HepG2 (cell line): Measurements from ENCODE around the gene RNF10. TPM values are rescaled to one million over a fixed set of nuclear protein-coding genes. Genes with fewer than 3 reads are reported as not detected.

Experiments
- ATAC-seq: fragments of 200-7000 bp; cut with Tn5 transposase; 3 replicates; pipeline ENCODE4 v1.9.1; 2020; ENCODE audit warnings: mild to moderate bottlenecking, moderate library complexity
- BruUV-seq: library from RNA; stranded (reverse); fragments of 400-500 nt; replicated peaks from 2 replicates; lab custom pipeline; 2021; lab: Mats Ljungman, UMichigan
- CTCF ChIA-PET: fragments of 300-600 bp; formaldehyde crosslinking; extraction: SDS; loops from one replicate; lab custom pipeline; 2021; ENCODE audit warnings: low total read pairs, inconsistent platforms, low intra/inter-chr PET ratio; lab: Yijun Ruan, JAX
- POLR2A ChIA-PET: fragments of 350-600 bp; sonication (Branson Sonifier 250); formaldehyde crosslinking; loops from one replicate; lab custom pipeline; 2020; ENCODE audit warnings: antibody characterized with exemption, inconsistent platforms; lab: Yijun Ruan, JAX
- DNase-seq: peaks from one replicate; pipeline ENCODE4 v3.0.0-alpha.2; 2015; ENCODE audit warnings: low spot score
- FAIRE-seq: peaks from 3 replicates; lab custom pipeline; 2011; peaks lifted over from hg19 to GRCh38; lab: Jason Lieb, UNC
- H2AFZ ChIP-seq: one replicate; pipeline ENCODE4 v1.6.1; 2011; ENCODE audit warnings: low read length, inconsistent platforms
- H3K27ac ChIP-seq: fragments of 300-600 bp; 3 replicates; pipeline ENCODE4 v1.8.0; 2011; ENCODE audit warnings: mixed run types, mild to moderate bottlenecking, mixed read lengths, low read length, inconsistent platforms; ENCODE audit not compliant: insufficient read depth; ENCODE audit errors: extremely low read length
- H3K27me3 ChIP-seq, 2 experiments: fragments of 200-600 bp in 1 of 2; 2 replicates in 1 of 2; 3 replicates in 1 of 2; pipeline versions ENCODE4 v1.6.0 to v1.8.0; 2011; ENCODE audit warnings: low read length in 2 of 2, mild to moderate bottlenecking in 2 of 2, moderate library complexity in 2 of 2, inconsistent platforms in 1 of 2; ENCODE audit not compliant: insufficient read depth in 2 of 2, control insufficient read depth in 1 of 2
- H3K36me3 ChIP-seq, 2 experiments: fragments of 200-600 bp in 1 of 2; replicated peaks in 1 of 2; 2 replicates in 1 of 2; 3 replicates in 1 of 2; pipeline versions ENCODE4 v1.5.1 to v1.8.0; 2011; ENCODE audit warnings: low read length in 2 of 2, inconsistent platforms in 1 of 2; ENCODE audit not compliant: insufficient read depth in 2 of 2, control insufficient read depth in 1 of 2
- H3K4me1 ChIP-seq: 2 replicates; pipeline ENCODE4 v1.5.1; 2012; ENCODE audit warnings: low read length, inconsistent platforms; ENCODE audit not compliant: insufficient read depth
- H3K4me2 ChIP-seq: 2 replicates; pipeline ENCODE4 v1.6.0; 2011; ENCODE audit warnings: low read depth, low read length, inconsistent platforms
- H3K4me3 ChIP-seq, 3 experiments: fragments of 200-600 bp in 1 of 3; sonication (generic), shearing (Covaris generic) in 1 of 3; replicated peaks in 1 of 3; 2 replicates each; pipeline ENCODE4 v1.5.1; 2011 to 2016; ENCODE audit warnings: low read length in 3 of 3, inconsistent platforms in 2 of 3, low read depth in 2 of 3, mild to moderate bottlenecking in 2 of 3, control low read depth in 1 of 3, mixed read lengths in 1 of 3; ENCODE audit not compliant: insufficient read depth in 1 of 3
- H3K79me2 ChIP-seq: one replicate; pipeline ENCODE4 v1.6.1; 2011; ENCODE audit warnings: low read length, inconsistent platforms; ENCODE audit not compliant: insufficient read depth
- H3K9ac ChIP-seq: 2 replicates; pipeline ENCODE4 v1.6.0; 2011; ENCODE audit warnings: mild to moderate bottlenecking, low read depth, low read length, inconsistent platforms; ENCODE audit not compliant: insufficient read depth
- H3K9me3 ChIP-seq: 2 replicates; pipeline ENCODE4 v1.5.1; 2012; ENCODE audit warnings: mild to moderate bottlenecking, low read length
- H4K20me1 ChIP-seq: 2 replicates; pipeline ENCODE4 v1.6.0; 2011; ENCODE audit warnings: inconsistent platforms, mild to moderate bottlenecking, low read length, moderate library complexity; ENCODE audit not compliant: insufficient read depth
- GLI4 ChIP-seq: sonication (generic); formaldehyde crosslinking; IDR thresholded peaks from 2 replicates; pipeline ENCODE4 v1.5.1; 2020; ENCODE audit warnings: missing genetic modification reagents, mild to moderate bottlenecking, moderate library complexity, borderline replicate concordance
- MAX ChIP-seq: IDR thresholded peaks from 2 replicates; pipeline ENCODE4 v1.6.1; 2012; ENCODE audit warnings: inconsistent platforms
- SRSF9 ChIP-seq: fragments of 200-400 bp; formaldehyde crosslinking; IDR thresholded peaks from 2 replicates; pipeline ENCODE4 v1.6.1; 2018; ENCODE audit warnings: borderline replicate concordance, mild to moderate bottlenecking, low read depth, low read length; ENCODE audit not compliant: insufficient read depth, poor library complexity, severe bottlenecking
- TEF ChIP-seq: sonication (generic); formaldehyde crosslinking; IDR thresholded peaks from 2 replicates; pipeline ENCODE4 v1.5.0; 2020; ENCODE audit warnings: missing genetic modification reagents
- ZC3H13 ChIP-seq: sonication (generic); formaldehyde crosslinking; IDR thresholded peaks from 2 replicates; pipeline ENCODE4 v1.8.1; 2023; ENCODE audit warnings: mild to moderate bottlenecking, missing genetic modification reagents, moderate library complexity
- ZNF33B ChIP-seq: sonication (generic); formaldehyde crosslinking; IDR thresholded peaks from 2 replicates; pipeline ENCODE4 v1.5.1; 2020; ENCODE audit warnings: mild to moderate bottlenecking, missing genetic modification reagents
- ZNF704 ChIP-seq: sonication (generic); formaldehyde crosslinking; IDR thresholded peaks from 2 replicates; pipeline ENCODE4 v1.8.1; 2023; ENCODE audit warnings: mild to moderate bottlenecking, inconsistent platforms, moderate library complexity, missing genetic modification reagents, borderline replicate concordance
- ZNF75D ChIP-seq: sonication (generic); formaldehyde crosslinking; IDR thresholded peaks from 2 replicates; pipeline ENCODE4 v1.8.1; 2023; ENCODE audit warnings: missing genetic modification reagents, mild to moderate bottlenecking, borderline replicate concordance
- WGBS: methylation state at CpG from one replicate; pipeline ENCODE4 v1.1.6; 2017; ENCODE audit warnings: low lambda C conversion rate; 5-methylcytosine and 5-hydroxymethylcytosine counted together
- in situ Hi-C: cut with HindIII; loops from 2 replicates; pipeline ENCODE4 v1.10.0; 2017; ENCODE audit warnings: low pct_unique_long_range_greater_than_20kb; ENCODE audit not compliant: extremely low pct_ligation_motif_present
- intact Hi-C: fragments of 100-400 bp; cut with micrococcal nuclease; formaldehyde crosslinking; loops from one replicate; pipeline ENCODE4 v1.10.0; 2022; ENCODE audit not compliant: unreplicated experiment
- polyA plus RNA-seq, 8 experiments: library from polyadenylated mRNA; depleted of rRNA in 3 of 8; stranded (reverse) in 7 of 8; unstranded in 1 of 8; fragments of >200 nt; fragmentation: Illumina TruSeq in 4 of 8; extraction: Trizol in 4 of 8; gene quantifications; 2 replicates each; pipeline versions ENCODE4 v1.2.1 to v1.2.3, GENCODE V29; 2011 to 2016; ENCODE audit warnings: low read depth in 4 of 8, missing spikeins in 1 of 8, mixed read lengths in 1 of 8; ENCODE audit not compliant: insufficient read depth in 1 of 8
- total RNA-seq, 5 experiments: library from RNA; depleted of rRNA; stranded (reverse); fragments of >200 nt; fragmentation: Illumina TruSeq; extraction: Trizol; gene quantifications; 2 replicates each; pipeline ENCODE4 v1.2.3, GENCODE V29; 2016; ENCODE audit warnings: low read depth in 1 of 5
- TF ChIP-seq, protein P1 (sequence below): sonication (generic); formaldehyde crosslinking; IDR thresholded peaks from 2 replicates; pipeline ENCODE4 v1.4.0; 2020; ENCODE audit warnings: missing genetic modification reagents
- TF ChIP-seq, protein P2 (sequence below): sonication (generic); formaldehyde crosslinking; IDR thresholded peaks from 2 replicates; pipeline ENCODE4 v1.8.0; 2022; ENCODE audit warnings: mild to moderate bottlenecking, missing genetic modification reagents

RNF10 gene
- total and polyA plus RNA-seq, 2 of the 13 experiments (the other 11 are each of a cell fraction or from before 2014, with no cell fraction given), result 62.5 to 88.0 TPM

- TF ChIP-seq, protein P1, sequence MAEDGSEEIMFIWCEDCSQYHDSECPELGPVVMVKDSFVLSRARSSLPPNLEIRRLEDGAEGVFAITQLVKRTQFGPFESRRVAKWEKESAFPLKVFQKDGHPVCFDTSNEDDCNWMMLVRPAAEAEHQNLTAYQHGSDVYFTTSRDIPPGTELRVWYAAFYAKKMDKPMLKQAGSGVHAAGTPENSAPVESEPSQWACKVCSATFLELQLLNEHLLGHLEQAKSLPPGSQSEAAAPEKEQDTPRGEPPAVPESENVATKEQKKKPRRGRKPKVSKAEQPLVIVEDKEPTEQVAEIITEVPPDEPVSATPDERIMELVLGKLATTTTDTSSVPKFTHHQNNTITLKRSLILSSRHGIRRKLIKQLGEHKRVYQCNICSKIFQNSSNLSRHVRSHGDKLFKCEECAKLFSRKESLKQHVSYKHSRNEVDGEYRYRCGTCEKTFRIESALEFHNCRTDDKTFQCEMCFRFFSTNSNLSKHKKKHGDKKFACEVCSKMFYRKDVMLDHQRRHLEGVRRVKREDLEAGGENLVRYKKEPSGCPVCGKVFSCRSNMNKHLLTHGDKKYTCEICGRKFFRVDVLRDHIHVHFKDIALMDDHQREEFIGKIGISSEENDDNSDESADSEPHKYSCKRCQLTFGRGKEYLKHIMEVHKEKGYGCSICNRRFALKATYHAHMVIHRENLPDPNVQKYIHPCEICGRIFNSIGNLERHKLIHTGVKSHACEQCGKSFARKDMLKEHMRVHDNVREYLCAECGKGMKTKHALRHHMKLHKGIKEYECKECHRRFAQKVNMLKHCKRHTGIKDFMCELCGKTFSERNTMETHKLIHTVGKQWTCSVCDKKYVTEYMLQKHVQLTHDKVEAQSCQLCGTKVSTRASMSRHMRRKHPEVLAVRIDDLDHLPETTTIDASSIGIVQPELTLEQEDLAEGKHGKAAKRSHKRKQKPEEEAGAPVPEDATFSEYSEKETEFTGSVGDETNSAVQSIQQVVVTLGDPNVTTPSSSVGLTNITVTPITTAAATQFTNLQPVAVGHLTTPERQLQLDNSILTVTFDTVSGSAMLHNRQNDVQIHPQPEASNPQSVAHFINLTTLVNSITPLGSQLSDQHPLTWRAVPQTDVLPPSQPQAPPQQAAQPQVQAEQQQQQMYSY, result no peak
- TF ChIP-seq ZNF704, result no peak
These were observed 25.6 kb upstream of the RNF10 start (continued) for GRCh38 chr12:120508537-120508936.

DNA sequence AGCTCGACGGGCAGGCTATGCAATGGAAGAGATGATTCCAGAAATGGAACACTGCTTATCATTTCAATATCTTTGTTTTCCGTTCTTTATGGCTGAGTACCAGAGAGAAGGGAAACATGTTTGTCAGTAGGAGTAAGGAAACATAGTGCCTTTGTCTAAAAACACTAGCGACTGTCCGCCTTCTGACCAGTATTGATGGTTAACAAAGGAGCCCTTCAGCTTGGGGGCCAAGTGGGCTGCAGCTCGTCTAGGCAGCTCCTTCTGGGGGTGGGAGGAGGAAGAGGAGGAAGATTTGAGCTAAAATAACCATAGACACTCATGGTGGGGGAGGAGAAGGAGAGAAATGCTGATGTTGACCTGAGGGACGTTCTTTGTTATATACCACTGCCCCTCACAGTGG, 20.2 kb upstream of the RNF10 start:
- no peak for ATAC-seq
- Histone ChIP-seq H3K9ac (no peak overlapping the region), H3K79me2 (no peaks in the 10 kb centered on the region), H3K27ac (no peak overlapping the region), H3K36me3 (peaks cover 1 to 22% of the 10 kb centered on the region in 2 experiments; a peak in 4 of 5 replicates), H3K4me3 (no peak overlapping the region), H2AFZ (no peak overlapping the region), H3K27me3 (no peaks in the 10 kb centered on the region), H4K20me1 (no peaks in the 10 kb centered on the region), H3K4me2 (no peak overlapping the region), H3K4me1 (no peaks in the 10 kb centered on the region), H3K9me3 (no peaks in the 10 kb centered on the region)
- ChIA-PET CTCF (no interaction called here), POLR2A (interaction anchor here (0.7 kb wide), 2 partner anchors 68 to 456 kb away, joined by 3 to 4 read pairs; no protein-coding TSS in a partner anchor)
- BruUV-seq, result no TSS peak
- 95% methylated on average over 7 of the region's 7 CpGs for WGBS
- in situ Hi-C loops, result no loop called here
- DNase-seq, result no peak
- intact Hi-C loops, result no loop called here
- FAIRE-seq, result no peak
- no peak for TF ChIP-seq TEF (CRISPR knock-in tag)
- TF ChIP-seq, protein P2, sequence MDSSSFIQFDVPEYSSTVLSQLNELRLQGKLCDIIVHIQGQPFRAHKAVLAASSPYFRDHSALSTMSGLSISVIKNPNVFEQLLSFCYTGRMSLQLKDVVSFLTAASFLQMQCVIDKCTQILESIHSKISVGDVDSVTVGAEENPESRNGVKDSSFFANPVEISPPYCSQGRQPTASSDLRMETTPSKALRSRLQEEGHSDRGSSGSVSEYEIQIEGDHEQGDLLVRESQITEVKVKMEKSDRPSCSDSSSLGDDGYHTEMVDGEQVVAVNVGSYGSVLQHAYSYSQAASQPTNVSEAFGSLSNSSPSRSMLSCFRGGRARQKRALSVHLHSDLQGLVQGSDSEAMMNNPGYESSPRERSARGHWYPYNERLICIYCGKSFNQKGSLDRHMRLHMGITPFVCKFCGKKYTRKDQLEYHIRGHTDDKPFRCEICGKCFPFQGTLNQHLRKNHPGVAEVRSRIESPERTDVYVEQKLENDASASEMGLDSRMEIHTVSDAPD (CRISPR knock-in tag), result no peak
- no peak for TF ChIP-seq ZNF33B (CRISPR knock-in tag)
- TF ChIP-seq SRSF9, result no peak
- no peak for TF ChIP-seq ZC3H13
- TF ChIP-seq ZNF75D (CRISPR knock-in tag), result no peak
- TF ChIP-seq MAX, result no peak
- no peak for TF ChIP-seq GLI4 (CRISPR knock-in tag)
